HG03064 (cell line): Measurements from ENCODE around the gene EML1.

Experiments
- ATAC-seq: cut with Tn5 transposase; IDR thresholded peaks from one replicate; pipeline ENCODE4 v1.9.1; 2021; ENCODE audit warnings: low read depth; ENCODE audit not compliant: unreplicated experiment

The EML1 gene

DNA sequence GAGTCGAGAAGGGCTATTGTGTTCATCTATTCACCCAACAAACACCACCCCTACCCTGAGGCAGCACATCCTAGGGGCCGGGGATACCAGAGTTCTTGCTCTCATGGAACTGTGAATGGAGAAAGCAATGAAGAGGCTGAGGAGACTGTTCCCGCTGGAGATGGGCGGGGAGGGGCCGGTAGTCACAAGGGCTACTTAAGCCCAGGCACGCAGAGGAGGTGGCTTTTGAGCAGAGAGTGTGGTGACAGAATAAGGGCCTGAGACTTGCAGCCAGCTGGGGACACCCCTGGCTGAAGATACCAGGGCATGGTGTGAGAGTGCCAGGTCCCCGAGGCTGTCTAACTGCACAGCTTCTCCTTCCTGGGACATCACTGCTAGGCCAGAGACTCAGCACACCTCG lies 157.9 kb downstream of the EML1 start:
- ATAC-seq, result no peak

DNA sequence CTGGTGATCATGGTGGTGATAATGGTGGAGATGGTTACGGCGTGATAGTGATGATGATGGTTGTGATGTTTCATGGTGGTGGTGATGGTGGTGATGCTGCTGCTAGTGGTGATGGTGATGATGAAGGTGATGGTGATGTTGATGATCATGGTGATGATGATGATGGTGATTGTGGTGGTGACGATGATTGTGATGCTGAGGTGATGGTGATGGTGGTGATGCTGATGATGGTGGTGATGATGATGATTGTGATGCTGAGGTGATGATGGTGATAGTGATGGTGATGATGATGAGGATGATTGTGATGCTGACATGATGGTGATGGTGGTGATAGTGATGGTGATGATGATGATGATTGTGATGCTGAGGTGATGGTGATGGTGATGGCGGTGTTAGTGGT lies 158.8 kb downstream of the EML1 start:
- ATAC-seq, result no peak

DNA sequence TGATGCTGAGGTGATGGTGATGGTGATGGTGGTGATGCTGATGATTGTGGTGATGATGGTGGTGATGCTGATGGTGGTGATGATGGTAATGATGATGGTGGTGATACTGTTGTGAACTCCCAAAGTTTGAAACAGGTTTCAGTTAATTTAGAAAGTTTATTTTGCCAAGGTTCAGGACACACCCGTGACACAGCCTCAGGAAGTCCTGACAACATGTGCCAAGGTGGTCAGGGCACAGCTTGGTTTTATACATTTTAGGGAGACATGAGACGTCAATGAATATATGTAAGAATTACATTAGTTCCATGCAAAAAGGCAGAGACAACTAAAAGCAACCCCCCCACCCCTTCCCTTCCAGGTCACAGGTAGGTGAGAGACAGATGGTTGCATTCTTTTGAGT lies 159.2 kb downstream of the EML1 start:
- ATAC-seq, result no peak

DNA sequence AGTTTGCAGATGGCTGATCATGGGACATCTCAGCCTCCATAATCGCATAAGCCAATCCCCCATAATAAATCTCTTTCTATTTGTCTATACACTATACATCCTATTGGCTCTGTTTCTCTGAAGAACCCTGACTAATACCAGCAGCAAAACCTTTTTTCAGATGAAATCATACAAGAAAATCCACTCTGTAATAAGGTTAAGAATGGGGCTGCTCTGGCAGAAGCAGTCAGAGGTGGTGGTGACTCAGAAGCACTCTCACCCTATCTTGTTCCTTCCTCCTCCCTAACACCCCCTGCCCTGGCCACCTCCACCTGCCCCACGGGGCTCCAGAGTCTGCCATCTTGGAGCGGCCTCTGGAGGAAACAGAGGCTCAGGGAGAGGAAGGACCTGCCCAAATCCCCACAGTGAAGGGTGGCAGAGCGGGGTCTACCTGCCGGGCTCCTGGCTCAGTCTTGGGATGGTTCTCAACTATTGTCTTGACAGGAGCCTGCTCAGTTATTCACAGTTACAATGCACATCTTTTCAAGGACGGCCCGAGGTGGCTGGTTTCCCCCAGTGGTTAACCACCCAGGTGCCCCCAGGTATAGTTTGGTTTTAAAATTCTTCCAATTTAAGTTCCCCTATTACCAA lies 162.7 kb downstream of the EML1 start:
- ATAC-seq, result no peak

DNA sequence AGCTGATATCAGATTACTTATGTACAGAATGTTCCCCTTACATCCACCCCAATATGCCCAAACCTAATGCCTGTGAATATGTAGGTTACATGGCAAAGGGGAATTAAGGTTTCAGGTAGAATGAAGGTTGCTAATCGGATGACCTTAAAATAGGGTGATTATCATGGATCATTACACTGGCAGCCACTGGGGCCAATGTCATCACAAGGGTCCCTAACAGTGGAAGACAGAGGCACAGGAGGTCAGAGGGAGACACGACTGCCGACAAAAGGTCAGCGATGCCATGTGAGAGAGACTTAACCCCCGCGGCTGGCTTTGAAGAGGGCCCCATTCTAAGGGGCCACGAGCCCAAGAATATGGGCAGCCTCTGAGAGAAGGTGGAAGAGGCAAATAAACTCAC lies 165.2 kb downstream of the EML1 start:
- no peak for ATAC-seq

DNA sequence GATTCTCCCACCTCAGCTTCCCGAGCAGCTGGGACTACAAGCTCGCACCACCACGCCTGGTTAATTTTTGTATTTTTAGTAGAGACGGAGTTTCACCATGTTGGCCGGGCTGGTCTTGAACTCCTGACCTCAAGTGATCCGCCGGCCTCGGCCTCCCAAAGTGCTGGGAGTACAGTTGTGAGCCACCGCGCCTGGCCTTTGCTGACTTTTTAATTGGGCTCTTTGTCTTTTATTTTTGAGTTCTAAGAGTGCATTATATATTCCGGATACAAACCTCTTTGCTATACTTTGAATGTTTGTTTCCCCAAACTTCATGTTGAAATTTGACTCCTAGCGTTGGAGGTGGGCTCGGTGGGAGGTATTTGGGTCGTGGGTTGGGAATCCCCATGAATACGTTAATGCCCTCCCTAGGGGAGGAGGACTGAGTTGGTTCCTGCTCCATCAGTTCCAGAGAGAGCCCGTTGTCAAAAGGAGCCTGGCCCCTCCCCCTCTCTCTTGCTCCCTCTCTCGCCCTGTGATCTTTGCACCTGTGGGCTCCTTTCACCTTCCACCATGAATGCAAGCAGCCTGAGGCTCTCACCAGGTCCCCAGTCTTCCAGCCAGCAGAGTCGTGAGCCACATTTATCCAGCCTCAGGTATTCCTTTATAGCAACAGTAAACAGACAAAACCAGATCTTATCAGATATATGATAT lies 168.8 kb downstream of the EML1 start:
- no peak for ATAC-seq

DNA sequence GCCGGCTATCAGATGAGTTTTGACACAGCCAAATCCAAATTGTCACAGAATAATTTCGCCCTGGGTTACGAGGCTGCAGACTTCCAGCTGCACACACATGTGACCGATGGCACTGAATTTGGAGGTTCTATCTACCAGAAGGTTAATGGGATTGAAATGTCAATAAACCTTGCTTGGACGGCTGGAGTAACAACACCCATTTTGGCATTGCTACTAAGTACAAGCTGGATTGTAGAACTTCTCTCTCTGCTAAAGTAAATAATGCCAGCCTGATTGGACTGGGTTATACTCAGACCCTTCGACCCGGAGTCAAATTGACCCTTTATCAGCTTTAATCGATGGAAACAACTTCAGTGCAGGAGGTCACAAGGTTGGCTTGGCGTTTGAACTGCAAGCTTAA lies 171.8 kb downstream of the EML1 start:
- no peak for ATAC-seq

DNA sequence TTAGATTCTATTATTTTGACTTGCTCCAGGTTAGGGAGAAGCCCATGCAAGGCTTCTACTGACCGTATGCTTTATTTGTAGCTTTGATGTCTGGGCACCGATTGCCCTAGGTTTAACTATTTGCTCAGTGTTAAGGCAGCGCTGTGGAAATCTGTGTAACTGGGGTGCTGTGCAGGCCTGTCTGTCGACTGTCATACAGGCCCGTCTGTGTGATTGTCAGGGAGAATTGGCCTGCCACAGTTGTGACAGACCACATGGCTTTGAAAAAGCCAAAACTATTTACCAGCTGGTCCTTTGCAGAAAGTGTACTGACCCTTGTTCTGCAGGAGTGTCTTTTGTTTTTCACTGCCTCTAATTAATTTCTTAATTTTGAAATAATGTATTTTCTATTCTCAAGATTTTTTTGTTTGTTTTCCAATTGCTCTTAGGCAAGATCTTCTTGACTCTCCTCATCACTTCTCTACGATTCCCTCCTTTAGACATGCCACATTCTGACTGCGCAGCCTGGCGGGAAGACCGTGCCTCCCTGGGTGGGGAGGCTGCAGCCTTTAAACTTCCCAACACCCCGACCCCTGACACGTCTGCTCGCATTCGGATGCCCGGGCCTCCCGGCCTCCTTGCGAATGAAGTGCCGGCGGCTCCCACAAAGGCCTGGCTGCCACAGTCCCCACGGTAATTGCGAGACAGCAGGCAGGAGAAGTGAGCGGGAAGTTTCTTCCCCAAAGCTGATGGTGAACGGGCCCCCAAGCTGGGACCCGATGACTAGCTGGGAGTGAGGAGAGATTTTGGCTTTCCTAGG lies 173.0 kb downstream of the EML1 start:
- ATAC-seq, result no peak

DNA sequence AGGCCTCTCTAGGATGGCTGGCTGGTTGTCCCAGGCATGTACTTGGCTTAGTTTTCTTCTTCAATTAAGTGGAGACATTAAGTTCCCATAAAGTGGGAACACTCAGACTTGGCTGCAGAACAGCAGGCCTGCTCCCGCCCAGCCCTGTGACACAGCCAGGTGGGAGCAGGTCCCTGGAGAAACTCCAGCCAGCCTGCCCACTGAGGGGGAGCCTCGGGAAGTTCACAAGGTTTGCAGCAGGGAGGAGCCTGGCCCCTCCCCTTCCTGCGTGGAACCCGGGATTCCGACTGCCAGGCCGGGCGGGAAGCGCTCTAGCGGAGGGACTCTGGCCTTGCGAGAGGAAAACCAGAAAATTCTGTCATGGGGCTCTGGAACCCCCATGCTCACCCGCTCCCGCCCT lies 173.7 kb downstream of the EML1 start:
- ATAC-seq, result no peak

DNA sequence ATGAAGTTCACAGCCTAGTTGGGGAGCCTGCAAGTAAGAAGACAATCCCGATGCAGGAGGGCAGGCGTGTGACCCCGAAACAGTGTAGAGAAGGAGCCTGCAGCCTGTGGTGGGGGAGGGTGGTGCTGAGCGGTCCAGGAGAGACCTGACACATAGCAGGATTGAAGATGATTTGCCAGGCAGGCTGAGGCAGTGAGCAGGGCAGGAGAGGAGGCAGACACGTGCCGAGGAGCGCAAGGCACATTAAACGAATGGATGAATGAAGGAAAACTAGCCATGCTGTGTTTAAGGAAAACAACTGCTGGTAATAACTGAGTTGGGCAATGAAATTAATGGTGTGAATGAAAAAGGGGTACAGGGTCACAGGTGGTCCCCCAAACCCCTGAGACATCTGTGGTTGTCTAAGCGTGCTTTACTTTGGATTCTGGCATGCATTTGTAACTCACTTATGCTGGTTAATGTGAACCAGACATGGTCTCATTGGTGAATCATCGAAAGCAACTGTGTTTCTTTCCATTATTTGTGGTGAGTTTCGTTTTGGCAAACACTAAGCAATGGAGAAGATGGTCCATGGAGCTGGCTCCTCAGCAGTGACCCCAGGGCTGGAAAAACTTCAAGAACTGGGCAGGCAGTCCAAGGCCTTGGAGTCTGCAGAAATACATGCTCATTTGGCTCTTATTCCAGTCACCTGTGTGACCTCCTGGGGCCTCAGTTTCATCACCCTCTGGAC lies 175.1 kb downstream of the EML1 start:
- ATAC-seq, result no peak

DNA sequence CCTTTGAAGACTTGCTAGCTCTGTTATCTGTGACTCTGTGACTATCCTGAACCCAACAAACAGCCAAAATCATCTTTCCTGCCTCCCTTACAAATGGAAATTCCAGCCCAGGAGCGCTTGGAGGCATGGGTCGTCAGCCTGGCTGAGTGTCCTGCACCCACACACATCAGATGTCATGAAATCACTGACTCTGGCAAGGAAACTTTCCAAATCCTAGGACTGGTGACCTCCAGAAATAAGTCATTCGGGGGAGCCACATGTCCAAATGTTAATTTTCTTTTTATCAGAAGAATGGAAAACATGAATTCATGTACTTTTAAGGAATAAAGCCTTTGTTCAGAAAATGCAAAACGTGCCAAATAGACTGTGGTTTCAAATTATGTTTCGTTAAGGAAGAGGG lies 175.7 kb downstream of the EML1 start:
- ATAC-seq, result no peak

DNA sequence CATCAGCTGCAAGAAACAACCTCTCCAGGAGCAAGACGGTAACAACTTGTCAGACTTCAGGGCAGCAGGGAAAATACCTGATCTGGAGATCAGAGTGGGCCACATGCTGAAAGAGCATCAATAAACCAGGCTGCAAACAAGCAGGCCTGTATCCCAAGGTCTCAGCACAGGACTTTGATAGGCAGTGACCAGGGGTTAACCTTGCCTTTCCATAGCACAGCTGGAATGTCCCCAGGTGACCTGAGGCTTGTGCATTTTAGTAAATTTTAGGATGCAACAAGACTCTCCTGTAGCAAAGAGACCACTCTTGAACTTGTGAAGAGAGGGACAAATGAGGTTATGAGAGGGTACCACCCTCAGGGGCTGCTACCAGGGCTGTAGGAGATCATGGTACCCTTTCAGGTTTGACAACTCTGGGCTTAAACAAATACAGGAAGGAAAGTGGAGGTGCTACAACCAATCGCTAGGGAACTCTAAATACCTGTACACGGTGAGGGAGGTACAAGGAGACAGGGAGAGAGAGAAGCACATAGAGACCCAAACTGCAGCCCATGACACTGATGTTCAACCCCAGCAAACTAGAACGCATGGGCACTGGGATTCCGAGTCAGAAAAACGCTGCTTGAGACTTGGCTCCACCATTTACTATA lies 176.6 kb downstream of the EML1 start:
- no peak for ATAC-seq

DNA sequence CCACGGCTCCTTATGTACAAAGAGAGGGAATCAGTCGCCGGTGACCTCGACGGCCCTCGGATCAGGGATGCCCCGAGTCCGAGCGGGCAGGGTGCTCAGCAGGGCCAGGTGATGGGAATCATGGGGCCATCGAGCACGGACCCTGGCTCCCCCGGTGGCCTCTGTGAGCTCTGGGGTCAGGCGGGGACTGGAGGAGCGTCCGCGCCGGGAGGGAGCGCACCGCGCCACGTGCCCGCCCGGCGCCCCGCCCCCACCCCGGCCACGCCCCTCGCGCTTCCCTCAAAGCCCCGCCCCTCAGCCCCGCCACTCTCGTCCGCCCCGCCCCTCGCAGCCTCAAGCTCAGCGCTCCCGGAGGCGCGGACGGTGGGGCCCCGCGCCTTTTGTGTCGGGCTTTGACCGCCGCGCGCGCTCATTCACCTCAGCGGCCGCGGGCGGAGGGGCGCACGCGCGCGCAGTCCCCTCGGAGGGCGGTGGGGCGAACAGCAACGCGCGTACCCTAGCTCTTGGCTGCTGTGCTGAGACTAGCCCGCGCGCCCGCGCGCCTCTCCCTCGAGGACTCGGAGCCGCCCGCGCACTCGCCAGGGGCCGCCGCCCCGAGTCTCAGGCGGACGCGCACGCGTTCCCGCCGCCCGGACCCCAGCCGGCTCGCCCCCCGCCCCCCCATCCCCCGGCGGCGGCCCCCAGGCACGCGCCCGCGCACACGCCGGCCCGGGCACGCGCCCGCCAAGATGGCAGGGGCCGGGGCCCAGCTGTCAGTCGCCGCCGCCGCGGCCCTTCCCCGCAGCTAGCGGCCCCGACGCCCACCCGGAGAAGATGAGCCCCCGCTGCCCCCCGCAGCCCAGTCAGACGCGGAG lies 178.1 kb downstream of the EML1 start:
- ATAC-seq, result no peak

DNA sequence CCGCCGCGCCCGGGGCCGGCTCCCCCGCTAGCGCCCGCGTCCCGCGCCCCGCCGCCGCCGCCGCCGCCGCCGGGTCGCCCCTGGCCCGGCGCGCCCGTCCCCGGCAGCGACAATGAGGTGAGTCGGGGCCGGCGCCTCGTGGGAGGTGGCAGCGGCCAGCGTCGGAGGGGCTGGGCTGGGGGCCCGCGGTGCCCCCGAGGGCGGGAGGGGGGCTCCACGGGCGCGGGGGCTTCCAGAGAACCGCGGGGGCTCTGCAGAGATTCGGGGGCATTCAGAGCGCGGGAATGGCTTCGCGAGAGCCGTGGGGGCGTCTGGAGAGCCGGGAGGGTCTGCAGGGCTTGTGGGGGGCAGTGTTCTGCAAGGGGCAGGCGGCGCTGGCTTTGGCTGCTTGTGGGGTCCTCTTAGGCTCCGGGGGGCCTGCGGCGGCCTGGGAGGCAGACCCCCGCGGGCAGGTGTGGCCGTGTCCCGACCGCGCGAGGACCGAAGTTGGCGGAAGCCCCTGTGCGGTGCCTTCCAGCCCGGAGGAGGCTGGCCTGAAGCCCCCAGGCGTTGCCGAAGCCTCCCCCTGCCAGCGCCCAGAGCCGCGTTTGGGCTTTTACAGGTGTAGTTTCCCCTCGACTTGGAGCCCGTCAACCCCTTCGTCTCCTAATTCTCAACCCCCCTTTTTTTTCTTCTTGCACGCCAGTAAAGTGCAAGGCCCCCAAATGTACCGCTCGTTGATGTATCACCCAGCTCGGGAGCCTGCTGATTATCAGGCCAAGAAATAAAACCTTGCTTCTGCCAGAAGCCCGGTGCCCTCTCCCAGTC lies 178.9 kb downstream of the EML1 start:
- ATAC-seq, result no peak

DNA sequence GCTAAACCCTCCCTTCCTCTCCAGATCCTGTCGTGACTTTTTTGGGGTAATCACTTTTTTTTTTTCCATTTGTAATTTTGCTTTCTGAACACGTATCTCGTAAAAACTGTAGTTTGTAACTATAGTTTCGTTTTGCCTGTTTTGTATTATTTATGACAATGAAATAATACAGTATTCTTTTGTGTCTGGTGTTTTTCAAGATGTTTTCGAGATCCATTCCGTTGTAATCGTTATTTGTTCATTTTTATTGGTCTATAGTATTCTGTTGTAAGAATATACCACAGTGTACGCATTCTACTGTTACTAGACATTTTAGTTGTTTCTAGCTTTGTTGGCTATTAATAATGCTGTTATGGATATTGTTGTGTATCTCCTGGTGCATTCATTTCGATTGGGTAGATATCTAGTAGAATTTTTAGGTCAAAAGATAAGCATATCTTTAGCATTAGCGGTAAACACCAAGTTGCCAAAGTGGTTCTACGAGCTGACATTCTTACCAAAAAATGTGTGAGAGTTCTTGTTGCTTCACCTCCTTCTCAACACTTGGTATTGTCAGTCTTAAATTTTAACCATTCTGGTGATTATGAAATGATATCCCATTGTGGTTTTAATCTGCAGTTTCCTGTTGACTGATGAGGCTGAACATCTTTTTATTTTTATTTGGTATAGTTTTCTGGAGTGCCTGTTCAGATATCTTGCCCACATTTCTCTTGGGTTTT lies 179.7 kb downstream of the EML1 start:
- ATAC-seq, result no peak

DNA sequence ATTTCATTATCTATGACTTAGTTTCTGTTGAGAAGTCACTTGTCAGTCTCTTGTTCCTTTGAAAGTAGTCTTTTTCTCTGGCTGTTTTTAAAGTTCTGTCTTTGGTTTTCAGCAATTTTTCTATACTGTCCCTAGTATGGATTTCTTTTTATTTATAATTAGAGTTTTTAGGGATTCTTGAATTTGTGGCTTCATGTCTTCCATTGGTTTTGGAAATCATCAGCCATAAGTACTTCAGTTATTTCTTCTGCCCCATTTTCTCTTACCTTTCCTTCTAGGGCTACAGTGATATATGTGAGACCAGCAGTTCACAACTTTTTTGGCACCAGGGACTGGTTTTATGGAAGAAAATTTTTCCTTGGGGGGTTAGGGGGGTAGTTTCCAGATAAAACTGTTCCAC lies 182.0 kb downstream of the EML1 start:
- no peak for ATAC-seq

DNA sequence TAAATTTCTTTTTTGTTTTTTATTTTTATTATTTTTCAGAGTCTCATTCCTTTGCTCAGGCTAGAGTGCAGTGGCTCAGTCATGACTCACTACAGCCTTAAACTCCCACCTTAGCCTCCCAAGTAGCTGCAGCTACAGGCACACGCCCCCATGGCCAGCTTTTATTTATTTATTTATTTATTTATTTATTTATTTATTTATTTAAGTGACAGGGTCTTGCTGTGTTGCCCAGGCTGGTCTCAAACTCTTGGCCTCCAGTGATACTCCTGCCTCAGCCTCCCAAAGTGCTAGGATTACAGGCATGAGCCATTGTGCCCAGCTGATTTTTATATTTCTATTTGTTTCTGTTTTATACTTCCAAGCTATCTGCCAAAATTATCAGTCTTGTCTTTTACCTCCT lies 182.8 kb downstream of the EML1 start:
- ATAC-seq, result no peak

DNA sequence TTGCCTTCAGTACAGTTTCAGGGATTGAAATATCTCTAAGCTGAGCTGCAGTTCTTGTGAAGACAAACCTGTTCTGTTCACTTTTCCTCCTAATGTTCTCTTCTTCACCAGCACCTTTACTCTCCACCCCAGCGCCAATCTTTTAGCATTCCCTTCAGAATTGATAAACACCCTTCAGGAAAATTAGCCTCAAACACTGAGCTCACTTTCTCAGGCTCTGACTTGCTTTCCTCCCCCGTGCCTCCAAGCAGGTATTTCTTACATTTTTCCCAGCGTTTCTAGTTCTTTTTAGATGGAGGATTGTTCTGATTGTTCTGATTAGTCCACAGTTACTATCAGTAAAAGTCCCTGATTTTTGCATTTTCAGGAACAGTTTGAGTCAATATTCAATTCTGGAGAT lies 183.5 kb downstream of the EML1 start:
- no peak for ATAC-seq
